ENCODE data around the gene GIMAP4.

GIMAP4 gene

GRCh38 chr7:150566123-150566522, 1.1 kb upstream of the GIMAP4 start:
- H3K4me3 ChIP-seq (replicated peaks; ENCODE audit: low read depth, low read length), result no peak overlapping the region
- no peak for TF ChIP-seq CTCF (IDR thresholded peaks at IDR 0.05; ENCODE audit: low read length, missing control alignments)
- DNase-seq (ENCODE audit: low read depth), result no peak

- no peak for TF ChIP-seq CTCF (IDR thresholded peaks at IDR 0.05; ENCODE audit: low read length, missing control alignments)
- no peak overlapping the region for H3K4me3 ChIP-seq (replicated peaks; ENCODE audit: low read depth, low read length)
- no peak for DNase-seq (ENCODE audit: low read depth)
Measured at GRCh38 chr7:150566572-150566971, 618 bp upstream of the GIMAP4 start.

- no peak for TF ChIP-seq CTCF (IDR thresholded peaks at IDR 0.05; ENCODE audit: low read length, missing control alignments)
- no peak for DNase-seq (ENCODE audit: low read depth)
- no peak overlapping the region for H3K4me3 ChIP-seq (replicated peaks; ENCODE audit: low read depth, low read length)
Measured at GRCh38 chr7:150567871-150568301, 696 bp downstream of the GIMAP4 start.

DNA sequence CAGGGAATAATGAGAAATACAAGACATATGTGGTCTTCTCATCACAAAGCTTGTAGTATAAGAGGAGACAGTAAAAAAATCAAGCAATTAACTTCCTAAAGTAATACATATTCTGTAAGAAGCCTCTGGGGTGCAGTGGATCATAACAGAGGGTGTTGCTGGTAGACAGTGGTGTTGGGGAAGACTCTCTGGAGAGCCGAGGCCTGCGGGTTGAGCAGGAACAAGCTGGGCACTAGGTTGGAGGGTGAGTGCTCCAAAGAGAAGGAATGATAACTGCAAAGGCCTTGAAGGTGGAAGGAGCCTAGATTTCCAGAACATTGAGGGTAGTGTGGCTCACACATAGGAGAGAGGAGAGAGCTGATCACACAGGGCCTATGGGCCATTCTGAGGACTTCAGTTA, 1.5 kb downstream of the GIMAP4 start:
- TF ChIP-seq CTCF (IDR thresholded peaks at IDR 0.05; ENCODE audit: low read length, missing control alignments), result no peak
- no peak for DNase-seq (ENCODE audit: low read depth)
- H3K4me3 ChIP-seq (replicated peaks; ENCODE audit: low read depth, low read length), result no peak overlapping the region

DNA sequence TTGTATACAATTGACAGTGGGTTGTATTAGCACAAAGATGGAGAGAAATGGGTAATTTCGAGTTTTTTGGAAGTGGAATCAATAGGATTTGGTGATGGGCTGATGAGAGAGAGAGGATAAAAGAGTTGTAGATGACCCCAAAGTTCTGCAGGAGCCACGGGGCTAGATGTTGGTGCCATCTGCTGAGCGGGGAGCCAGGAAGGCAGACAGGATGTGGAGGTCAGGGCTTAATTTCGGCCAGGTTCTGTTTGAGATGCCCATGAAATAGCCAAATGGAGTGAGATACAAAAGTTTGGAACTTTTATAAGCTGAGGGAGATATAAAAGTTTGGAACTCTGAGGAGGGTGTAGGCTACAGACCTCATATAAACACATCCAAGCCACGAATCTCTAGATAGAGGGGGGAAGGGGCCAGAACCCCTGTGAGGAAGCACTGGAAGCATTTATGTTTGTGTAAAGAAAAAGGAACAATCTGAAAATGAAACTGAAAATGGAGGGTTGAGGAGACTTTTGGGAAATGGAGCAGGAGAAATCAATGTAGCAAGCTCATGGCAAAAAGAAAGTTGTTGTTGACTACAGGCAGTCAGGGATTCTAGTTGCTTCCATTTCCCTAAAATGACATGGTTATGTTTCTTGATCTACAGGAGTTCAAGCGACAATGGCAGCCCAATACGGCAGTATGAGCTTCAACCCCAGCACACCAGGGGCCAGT, 2.2 kb downstream of the GIMAP4 start:
- no peak for TF ChIP-seq CTCF (IDR thresholded peaks at IDR 0.05; ENCODE audit: low read length, missing control alignments)
- DNase-seq (ENCODE audit: low read depth), result no peak
- no peak overlapping the region for H3K4me3 ChIP-seq (replicated peaks; ENCODE audit: low read depth, low read length)

GRCh38 chr7:150570556-150571465, 3.6 kb downstream of the GIMAP4 start:
- DNase-seq (ENCODE audit: low read depth), result no peak
- no peak overlapping the region for H3K4me3 ChIP-seq (replicated peaks; ENCODE audit: low read depth, low read length)
- no peak for TF ChIP-seq CTCF (IDR thresholded peaks at IDR 0.05; ENCODE audit: low read length, missing control alignments)
